GM19351 (cell line): ENCODE results near the gene GP1BB.

Experiments used
- ATAC-seq: cut with Tn5 transposase; IDR thresholded peaks from one replicate; pipeline ENCODE4 v1.9.1; 2021; ENCODE audit warnings: mild to moderate bottlenecking, moderate library complexity; ENCODE audit not compliant: unreplicated experiment

The GP1BB gene

DNA sequence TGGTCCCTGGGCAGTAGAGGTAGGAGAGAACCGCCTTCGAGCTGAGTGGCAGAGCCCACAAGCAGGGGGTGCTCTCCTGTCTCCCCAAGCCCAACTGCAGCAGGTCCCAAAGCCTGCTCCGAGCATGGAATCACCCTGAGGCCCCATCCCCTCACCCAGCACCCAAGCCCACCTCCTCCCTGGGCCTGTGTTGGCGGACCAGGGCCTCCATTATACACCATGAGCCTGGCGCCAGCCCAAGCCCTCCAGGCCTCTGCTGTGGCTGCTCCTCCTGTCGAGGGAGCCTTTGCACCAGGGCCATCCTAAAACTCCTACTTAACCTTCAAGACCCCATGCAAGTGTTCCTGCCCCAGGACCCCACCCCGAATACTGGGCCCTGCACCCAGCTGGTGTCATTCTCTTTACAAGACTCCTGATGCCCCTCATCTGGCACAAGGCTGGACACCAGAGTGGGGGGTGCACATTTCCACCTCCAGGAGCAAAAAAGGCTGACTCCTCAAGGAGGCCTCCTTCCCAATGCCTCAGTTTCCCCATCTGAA lies 16.6 kb downstream of the GP1BB start:
- no peak for ATAC-seq

DNA sequence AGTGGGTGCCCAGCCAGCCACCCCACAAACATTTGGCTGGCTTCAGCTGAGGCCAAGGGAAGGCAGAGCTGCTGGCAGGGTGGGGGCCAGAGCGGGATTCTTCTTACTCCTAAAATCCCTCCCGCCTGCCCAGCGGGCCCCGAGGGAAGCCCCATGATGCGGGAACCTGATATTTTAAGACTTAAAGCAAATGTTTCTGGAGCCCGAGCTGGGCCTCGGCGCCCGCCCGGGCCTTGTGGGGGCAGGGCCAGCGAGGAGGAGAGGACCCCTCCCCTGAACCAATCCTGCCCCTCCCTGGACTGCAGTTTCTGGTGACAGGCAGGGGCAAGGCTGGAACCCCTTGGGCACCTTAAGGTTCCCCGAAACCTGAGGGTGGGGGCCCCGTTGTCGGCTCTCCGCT lies 17.2 kb downstream of the GP1BB start:
- ATAC-seq = no peak

DNA sequence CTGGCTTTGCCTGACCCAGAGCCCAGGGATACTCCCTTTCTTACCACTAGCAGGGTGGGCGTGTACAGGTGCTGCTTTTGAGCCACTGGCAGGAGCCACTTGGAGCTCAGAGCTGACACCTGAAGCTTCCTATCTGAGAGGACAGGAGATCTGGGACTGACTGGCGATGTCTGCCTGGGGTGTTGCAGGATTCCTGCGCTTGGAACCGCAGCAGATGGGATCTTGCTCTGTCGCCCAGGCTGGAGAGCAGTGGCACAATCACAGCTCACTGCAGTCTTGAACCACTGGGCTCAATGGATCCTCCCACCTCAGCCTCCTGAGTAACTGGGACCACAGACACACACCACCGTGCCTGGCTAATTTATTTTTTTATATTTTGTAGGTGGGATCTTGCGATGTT lies 17.7 kb downstream of the GP1BB start:
- ATAC-seq = no peak

DNA sequence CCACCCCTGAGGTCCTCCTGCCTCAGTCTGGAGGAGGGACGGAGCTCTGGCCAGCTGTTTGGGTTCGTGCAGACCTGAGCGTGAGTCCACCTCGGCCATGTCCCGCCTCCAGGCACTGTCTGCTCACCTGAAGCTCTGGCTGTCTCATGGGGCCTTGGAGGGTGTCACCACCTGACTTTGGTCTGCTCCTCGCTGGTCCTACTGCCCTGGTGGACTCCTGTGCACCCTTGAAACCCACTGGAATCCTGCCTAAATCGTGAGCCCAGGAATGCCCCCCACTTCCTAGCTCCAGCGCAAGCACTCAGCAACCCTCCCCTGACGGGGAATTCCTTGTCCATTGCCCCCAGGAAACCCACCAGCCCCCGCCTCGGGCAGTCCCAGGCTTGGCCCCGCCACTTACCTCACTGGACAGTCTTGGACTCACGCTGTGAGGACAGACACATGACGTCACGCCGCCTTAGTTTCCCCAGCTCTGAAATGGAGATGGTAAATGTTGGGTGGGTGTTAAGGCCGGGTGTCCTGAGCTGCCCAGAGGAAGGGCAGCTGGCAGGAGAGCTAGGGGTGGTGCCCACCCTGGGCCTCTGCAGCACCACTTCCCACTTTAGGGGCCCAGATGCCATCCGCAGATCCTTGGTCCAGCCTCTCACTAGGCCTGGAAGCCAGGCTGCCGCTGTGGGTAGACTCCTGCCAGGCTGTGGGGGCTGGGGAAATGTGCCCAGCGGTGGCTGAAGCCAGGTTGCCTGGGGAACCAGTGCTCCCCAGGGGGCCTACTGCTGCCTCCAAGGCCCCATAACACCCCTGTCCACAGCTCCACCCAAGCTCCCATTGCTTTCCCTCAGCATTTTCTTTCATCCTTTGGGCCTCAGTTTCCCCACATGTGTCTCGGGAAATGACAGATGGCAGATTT lies 19.1 kb downstream of the GP1BB start:
- no peak for ATAC-seq

DNA sequence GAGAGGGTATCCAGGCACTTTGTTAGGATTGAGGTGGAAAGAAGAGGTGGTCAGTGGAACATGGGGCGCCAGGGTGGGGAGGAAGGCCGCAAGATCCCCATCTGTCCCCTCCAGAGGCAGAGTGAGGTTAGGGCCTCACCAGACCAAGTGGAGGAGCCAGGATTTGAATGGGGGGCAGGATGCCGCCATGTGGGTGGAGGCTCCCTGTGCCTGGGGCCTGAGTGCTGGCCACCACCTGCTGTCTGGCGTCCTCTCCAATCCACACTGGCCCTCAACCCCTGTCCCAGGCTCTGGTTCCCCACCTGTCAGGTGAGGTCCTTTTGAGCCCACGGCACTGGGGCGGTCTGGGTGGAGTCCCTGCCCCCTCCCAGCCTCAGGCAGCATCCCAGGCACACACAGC lies 19.7 kb downstream of the GP1BB start:
- no peak for ATAC-seq

DNA sequence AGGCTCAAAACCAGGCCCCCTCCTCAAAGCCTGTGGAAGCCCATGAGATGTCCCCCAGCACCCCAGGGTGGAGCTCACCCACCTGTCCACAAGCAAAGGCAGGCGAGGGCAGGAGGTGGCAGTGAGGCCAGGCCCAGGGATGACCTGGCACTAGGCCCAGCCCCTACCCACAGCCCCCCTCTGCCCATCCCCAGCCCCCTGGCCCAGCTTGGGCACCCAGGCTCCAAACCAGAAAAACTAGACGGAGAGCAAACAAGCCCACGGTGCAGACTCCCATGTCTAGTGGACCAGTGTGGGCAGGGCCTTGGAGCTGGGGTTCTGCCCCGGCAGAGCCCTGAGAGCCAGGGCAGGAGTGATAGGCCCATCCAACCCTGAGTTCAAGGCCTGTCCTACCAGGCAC lies 20.3 kb downstream of the GP1BB start:
- ATAC-seq = no peak

DNA sequence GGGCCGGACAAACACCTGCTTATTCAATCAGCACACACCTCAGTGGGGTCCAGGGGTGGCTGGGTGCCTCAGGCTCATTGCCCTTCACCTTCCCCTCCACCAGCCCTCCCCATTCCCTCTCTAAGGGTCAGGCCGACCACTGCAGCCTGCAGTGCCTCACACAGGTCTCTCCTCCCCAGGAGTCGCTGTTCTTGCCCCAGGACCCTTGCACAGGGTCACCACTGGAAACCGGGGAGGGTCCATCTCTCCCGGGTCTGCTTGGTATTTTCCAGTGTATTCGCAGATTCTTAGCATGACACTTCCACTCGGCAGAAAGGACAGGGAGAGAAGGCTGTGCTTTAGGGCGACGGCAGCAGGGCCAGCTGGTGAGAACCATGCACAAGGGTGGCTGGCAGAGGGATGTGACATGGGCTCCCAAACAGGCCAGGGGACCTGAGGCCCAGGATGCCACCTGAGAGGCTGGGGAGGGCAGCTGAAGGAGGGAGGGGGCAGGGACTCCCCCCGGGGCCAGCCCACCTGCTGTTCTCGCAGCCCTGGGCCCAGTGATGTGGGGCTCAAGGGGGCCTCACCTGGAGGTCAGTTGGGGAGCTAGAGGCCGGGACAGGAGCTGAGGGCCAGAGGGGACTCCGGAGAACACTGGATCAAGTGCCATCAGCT lies 21.1 kb downstream of the GP1BB start:
- no peak for ATAC-seq

DNA sequence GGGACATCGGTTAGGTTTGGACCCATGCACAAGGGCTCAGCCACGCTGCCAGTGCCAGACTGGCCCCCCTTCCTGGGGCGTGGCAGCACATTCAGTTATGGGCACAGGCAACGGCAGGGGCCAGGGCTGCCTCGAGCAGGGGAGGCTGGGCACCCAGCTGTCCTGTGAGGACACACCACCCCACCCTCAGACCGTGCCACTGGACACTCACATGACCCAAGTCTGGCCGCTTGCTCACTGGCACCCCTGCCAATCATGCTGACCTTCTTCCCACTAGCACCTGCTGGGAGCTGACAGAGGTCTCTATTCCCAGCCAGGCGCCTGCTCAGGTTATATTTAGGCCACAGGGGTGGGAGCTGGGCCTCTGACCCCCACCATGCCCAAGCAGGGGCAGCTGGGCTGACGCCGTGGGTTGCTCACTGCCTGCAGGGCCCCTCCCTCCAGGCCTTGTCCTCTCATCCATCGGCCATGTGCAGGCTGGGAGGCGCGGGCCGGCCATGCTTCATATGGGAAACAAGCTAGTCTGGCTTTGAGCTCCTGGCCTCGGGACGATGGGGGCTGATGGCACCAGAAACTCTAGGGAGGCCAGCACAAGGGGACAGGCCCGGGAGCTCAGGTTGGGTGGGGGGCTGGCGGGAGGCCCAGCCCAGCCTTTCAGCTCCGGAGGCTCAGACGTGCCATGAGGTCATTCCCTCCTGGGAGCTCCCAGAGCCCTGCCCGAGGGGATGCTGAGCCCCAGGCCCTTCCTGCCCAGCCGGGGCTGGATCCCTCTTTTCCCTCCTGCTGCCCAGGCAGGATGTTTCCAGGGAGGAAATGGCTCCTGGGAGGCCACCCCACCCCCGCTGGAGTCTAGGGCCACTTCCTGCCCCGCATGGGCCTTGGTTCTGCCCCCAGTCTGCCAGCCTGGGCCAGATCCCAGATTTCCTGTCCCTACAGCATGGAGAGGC lies 22.1 kb downstream of the GP1BB start:
- ATAC-seq = no peak

DNA sequence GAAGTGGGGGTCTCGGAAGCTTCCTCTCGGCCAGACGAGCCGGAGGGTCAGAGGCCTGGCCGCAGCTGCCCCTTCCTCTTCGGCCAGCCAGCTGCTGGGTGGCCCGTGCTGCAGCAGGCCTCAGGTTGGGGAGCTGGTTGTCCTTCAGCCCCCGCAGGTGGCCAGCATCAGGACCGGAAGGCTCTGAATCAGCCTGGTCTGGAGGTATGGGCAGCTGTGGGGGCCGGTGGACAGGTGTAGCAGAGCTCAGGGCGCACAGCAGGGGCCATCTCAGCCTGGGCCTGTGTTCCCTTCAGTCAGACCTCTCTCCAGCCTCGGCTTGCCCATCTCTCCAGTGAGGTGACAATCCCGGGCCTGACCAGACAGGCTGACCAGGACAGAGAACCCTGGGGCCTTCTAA lies 23.4 kb downstream of the GP1BB start:
- no peak for ATAC-seq

DNA sequence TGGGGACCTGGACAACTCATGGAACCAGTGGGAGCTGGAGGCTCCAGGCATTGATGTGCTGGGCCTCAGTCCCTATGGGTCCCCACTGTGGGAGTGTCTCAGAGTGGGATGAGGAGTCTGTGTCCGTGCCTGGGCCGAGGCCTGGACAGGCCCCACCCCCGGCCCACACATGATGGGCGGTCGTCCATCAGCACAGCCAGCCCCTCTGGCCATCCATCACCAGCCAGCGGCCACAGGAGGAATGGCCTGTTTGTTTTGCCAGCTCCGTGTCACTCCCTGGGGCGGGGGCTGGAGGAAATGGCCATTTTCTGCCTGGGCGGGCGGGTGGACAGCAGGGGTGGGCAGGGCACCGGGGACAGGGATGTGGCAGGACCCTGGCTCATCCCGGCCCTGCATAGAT lies 24.2 kb downstream of the GP1BB start:
- no peak for ATAC-seq

DNA sequence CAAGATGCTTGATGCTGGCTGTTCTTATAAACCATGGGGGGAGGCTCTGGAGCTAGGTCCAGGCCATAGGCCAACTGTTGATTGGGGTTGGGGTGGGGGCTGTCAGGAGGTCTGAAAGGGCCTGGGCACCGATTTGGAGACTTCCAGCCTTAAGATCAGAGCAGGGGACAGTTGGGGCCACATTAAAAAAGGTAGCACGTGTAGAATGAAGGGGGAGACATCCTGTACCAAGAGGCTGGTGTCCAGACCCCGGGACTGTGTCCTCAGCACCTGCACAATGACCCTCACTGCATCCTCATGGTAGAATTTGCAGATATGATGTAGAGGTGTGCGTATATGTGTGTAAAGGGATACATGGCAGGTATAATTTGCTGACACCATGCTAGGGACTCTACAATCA lies 24.8 kb downstream of the GP1BB start:
- ATAC-seq = no peak

DNA sequence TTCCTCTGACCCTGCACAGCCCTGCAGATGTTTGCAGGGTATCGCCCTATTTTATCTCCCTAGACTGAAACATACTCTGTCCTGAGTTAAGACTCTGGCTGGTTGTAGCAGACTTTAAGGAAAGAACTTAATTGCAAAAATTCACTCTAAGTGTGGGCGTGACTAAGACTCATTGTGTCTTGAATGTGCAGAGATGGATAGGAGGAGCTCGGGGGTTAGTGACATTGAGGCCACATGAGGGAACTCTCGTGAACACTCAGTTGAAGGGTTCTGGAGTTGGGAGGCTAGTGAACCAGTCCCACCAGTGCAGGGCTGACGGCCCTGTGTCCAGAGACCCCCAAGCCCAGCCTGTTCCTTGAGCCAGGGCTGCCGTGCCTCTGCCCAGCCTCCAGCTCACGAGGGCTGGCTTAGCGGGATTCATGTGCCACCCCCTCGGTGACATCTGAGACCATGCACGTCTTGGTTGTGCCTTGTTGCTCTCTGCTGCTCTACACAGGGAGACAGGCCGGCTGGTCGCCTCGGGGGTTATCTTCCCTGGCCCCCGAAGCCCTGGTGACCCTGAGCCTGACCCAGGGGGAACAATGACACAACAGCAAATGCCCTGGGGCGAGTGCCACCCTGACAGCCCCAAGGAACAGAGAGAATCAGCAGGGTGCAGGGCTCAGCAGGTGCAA lies 25.8 kb downstream of the GP1BB start:
- no peak for ATAC-seq

DNA sequence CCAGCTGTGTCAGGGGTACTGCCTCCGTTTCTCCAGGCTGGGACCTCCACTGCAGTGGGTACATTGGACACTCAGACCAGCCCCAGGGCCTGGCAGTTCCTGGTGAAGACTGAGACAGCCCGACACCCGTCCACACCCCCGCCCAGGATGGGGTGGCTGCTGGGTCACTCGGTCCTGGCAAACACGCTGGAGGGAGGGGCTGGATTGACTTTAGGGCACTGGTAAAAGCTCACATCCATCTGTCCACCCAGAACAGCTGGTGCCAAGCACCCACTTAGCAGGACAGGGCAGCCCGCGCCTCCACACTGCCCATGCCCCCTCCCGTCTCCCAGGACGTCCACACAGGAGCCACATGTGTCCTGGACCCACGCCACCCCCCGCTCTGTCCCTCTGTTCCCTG lies 26.5 kb downstream of the GP1BB start:
- no peak for ATAC-seq

DNA sequence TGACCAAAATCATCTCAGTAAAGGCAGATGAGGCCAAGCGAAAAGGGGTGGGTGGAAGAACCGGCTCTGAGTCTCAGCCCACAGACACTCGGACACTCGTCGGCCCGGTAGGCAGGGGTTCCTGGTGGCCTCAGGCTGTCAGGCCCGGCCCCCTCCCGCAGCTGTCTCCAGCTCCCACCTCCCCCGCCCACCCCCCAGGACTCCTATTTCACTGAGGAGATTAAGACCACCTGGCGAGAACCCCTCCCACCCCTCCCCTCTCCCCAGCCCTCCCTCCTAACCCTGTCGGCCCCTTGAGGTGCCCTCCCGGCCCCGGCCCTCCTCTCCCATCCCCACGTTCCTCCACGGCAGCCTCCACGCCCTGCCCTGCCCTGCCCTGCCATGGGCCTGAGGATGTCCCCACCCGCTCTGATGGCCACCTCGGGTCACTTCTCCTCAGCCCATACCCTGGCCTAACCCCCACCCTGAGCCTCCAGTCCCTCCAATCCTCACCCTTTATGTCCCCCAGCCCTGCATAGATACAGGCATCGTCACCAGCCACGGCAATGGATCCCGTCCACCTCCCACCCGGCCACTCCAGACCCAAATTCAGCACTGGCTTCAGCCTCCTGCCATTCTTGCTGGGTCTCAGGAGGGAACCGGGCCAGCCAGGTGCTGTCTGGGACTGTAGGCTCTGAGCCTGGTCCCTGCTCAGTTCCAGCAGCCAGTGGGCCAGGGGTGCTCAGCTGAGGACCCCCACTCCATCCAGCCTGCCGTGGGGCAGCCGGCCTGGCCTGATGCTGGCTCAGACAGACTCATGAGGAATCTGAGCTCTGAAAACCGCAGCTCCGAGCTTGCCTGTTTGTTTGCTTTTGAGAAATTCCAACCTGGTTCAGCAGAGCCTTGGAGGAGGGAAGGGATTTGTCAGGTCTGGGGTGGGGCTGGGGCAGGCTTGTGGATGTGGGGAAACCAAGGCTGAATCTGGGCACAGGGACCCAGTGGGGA lies 27.5 kb downstream of the GP1BB start:
- ATAC-seq = no peak

DNA sequence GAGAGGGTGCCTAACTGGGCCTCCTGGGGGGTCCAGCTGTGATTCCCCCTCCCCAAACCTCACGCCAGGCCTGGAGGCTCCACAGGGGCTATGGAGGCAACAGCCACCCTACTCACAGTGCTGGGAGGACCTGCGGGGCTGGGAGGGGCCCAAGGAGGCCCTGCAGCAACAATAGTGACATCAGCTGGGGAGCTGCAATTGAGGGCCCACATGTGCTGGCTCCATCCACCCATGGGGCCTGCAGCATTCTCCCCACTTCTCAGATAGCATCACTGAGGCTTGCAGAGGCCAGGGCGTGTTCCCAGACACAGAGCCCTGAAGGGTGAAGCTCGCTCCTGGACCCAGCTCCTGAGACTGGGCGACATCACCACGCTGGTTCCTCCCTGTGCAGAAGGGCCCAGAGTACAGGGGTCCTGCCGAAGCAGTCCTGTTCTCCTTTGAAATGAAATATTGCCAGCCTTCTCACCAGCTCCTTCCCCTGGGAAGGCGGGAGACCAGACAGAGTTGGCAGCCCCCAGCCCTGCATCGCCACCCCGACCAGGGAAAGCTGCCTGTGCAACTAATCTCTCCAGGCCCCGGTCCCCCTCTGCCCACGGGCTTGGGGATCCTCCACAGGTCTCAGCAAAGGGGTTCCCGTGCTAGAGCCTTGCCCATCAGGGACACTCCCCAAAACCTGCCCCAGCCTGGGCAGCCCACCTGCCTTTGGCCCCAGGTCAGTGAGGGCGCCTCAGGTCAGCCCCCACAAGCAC lies 28.3 kb downstream of the GP1BB start:
- ATAC-seq = no peak

DNA sequence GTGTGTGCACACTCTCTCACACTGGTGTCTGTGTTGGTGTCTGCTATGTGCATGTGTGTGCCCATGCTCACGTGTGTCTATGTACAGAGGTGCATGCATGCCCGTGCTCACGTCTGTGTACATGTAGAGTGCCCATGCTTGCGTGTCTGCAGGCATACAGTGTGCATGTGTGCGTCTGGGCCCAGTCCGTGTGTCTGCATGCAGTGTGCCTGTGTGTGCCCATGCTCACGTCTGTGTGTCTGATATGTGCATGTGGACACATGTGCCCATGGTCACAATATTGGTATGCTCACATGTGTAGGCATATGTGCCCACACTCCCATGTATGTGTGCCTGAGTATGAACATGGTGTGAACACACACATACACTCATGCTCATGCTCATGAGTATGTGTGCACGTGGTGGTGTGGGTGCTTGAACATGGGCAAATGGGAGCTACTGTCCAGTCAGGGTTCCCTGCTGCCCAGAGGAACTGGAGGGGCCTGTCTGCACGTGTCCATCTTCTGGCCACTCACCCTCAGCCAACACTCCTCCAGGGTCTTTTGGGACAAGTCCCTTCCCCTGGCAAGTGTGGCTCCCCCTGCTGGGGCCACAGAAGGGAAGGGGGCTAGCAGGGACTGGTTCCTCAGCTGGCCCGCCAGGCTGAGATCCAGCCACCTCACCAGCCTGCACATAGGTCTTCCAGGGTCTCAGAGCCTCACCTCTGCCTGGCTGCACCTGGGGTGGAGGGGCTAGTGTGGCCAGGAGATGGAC lies 29.9 kb downstream of the GP1BB start:
- ATAC-seq = no peak

DNA sequence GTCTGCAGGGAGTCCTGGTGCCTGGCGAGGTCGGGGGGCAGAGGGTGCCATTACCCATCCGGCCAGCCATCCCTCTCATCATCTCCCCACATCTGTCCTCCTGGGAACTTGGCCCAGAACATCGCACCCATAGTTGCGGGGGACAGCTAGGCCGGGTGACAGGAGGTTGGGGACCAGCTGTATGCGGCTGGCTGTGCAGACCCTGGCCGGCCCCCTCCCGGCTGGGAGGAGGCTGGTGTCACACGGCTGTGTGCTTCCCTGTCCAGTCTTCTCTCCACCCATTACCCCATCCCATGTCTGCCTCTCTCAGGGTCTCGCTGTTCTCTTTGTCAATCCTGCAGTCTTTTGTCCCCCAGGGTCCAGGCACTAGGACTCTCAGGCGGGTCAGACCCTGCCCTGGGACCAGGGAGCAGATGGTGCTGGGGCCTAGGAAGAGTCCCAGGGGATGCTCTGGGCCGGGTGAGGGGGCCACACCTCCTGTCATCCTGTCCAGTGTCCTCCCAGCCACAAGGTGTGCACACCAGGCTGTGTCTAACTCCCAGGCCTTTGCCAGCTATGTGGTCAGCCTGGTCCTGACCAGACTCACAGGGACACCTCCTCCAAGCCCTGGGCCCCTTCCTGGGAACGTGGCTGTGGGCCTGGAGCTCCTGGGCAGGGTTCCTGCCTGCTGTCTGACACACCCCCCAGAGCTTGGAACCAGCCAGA lies 30.8 kb downstream of the GP1BB start:
- ATAC-seq = no peak
